GM12878 (cell line): Measurements from ENCODE around the gene CIDEC. TPM values are rescaled to one million over a fixed set of nuclear protein-coding genes. Genes with fewer than 3 reads are reported as not detected.

Experiments used
- BCLAF1 ChIP-seq: fragments of 450-650 bp; IDR thresholded peaks from 2 replicates; pipeline ENCODE4 v1.6.1; 2017; ENCODE audit warnings: antibody characterized with exemption, mild to moderate bottlenecking, moderate library complexity
- CBX3 ChIP-seq: fragments of 200-600 bp; sonication (generic); IDR thresholded peaks from 2 replicates; pipeline ENCODE4 v1.6.1; 2016; ENCODE audit warnings: low read depth, borderline replicate concordance
- CEBPZ ChIP-seq: fragments of 150-350 bp; IDR thresholded peaks from 2 replicates; pipeline ENCODE4 v1.6.1; 2016; ENCODE audit warnings: low read depth, low read length
- CREB1 ChIP-seq: IDR thresholded peaks from 2 replicates; pipeline ENCODE4 v1.6.1; 2012; ENCODE audit warnings: low read depth, mild to moderate bottlenecking, inconsistent platforms
- E4F1 ChIP-seq: fragments of 450-650 bp; IDR thresholded peaks from 2 replicates; pipeline ENCODE4 v1.6.1; 2018; ENCODE audit warnings: borderline replicate concordance, mild to moderate bottlenecking; ENCODE audit not compliant: partially characterized antibody
- FOXM1 ChIP-seq: IDR thresholded peaks from 2 replicates; pipeline ENCODE4 v1.6.1; 2012; ENCODE audit warnings: low read depth, mild to moderate bottlenecking, inconsistent platforms, low read length, moderate library complexity
- MXI1 ChIP-seq: fragments of 150-350 bp; IDR thresholded peaks from 2 replicates; pipeline ENCODE4 v1.6.1; 2011; ENCODE audit warnings: low read depth, mild to moderate bottlenecking, inconsistent platforms, low read length, improper control_type of control experiment
- NR2F1 ChIP-seq: fragments of 450-650 bp; conservative IDR thresholded peaks from 2 replicates; pipeline ENCODE4 v1.6.1; 2017; ENCODE audit warnings: mild to moderate bottlenecking
- POU2F2 ChIP-seq: IDR thresholded peaks from 3 replicates; pipeline ENCODE4 v1.6.1; 2011; ENCODE audit warnings: low read depth, mild to moderate bottlenecking, low read length, borderline replicate concordance
- RAD51 ChIP-seq: fragments of 450-650 bp; IDR thresholded peaks from 2 replicates; pipeline ENCODE4 v1.6.1; 2016; ENCODE audit warnings: moderate library complexity, mild to moderate bottlenecking, inconsistent platforms
- REST ChIP-seq: IDR thresholded peaks from 2 replicates; pipeline ENCODE4 v1.6.1; 2012; ENCODE audit warnings: mild to moderate bottlenecking, low read depth, low read length
- SMAD1 ChIP-seq: fragments of 450-650 bp; IDR thresholded peaks from 2 replicates; pipeline ENCODE4 v1.6.1; 2018; ENCODE audit warnings: mild to moderate bottlenecking, low read depth; ENCODE audit not compliant: partially characterized antibody
- SMAD5 ChIP-seq: IDR thresholded peaks from 2 replicates; pipeline ENCODE4 v1.6.1; 2016; ENCODE audit warnings: antibody characterized with exemption, low read depth
- TARDBP ChIP-seq: IDR thresholded peaks from 2 replicates; pipeline ENCODE4 v1.6.1; 2016; ENCODE audit warnings: borderline replicate concordance
- YBX1 ChIP-seq: fragments of 450-650 bp; IDR thresholded peaks from 2 replicates; pipeline ENCODE4 v1.6.1; 2016; ENCODE audit warnings: antibody characterized with exemption
- ZNF217 ChIP-seq: fragments of 450-650 bp; IDR thresholded peaks from 2 replicates; pipeline ENCODE4 v1.6.1; 2017; ENCODE audit warnings: antibody characterized with exemption, mild to moderate bottlenecking
- ZNF622 ChIP-seq: fragments of 450-650 bp; IDR thresholded peaks from 2 replicates; pipeline ENCODE4 v1.6.1; 2017; ENCODE audit warnings: mild to moderate bottlenecking, inconsistent platforms
- polyA plus RNA-seq, 11 experiments: library from polyadenylated mRNA; depleted of rRNA in 4 of 11; unstranded in 6 of 11; stranded (reverse) in 5 of 11; fragments of >200 nt; fragmentation: Nextera tagmentation in 4 of 11; fragmentation: Illumina TruSeq in 1 of 11; extraction: Ambion mirVana in 4 of 11; extraction: Trizol in 1 of 11; gene quantifications; 1 replicate in 1 of 11; 2 replicates in 10 of 11; pipeline versions ENCODE4 v1.2.1 to v1.2.3, GENCODE V29; 2011 to 2016; ENCODE audit warnings: inconsistent platforms in 2 of 11, missing spikeins in 2 of 11, low read depth in 1 of 11
- total RNA-seq, 4 experiments: library from RNA; depleted of rRNA in 3 of 4; stranded (reverse); fragments of >200 nt in 3 of 4; fragmentation: Illumina TruSeq in 1 of 4; extraction: Trizol in 1 of 4; gene quantifications; 2 replicates each; pipeline versions ENCODE4 v1.2.1 to v1.2.3, GENCODE V29; 2013 to 2021

Gene CIDEC
- total and polyA plus RNA-seq, 10 of the 15 experiments (the other 5 are each of a cell fraction or from before 2014, with no cell fraction given): 0.10 to 0.49 TPM; not detected in 8

GRCh38 chr3:9890249-9891071, 10.4 kb upstream of the CIDEC start, which contains the start of gene JAGN1 (continued):
- TF ChIP-seq BCLAF1 (no peak), NR2F1 (peak; percentile 89), CBX3 (no peak), ZNF622 (no peak), YBX1 (no peak), MXI1 (peak; percentile 56; the same call in 1 of the 2 replicates), E4F1 (peak; percentile 61), TARDBP (0 out of 2 replicates have a peak, but pooled peaks have one; percentile 32), POU2F2 (peak; percentile 37; the same call in 2 of the 3 replicates), SMAD1 (no peak), SMAD5 (peak; percentile 71), REST (no peak), RAD51 (no peak), ZNF217 (peak; percentile 88), FOXM1 (no peak), CEBPZ (no peak), CREB1 (peak; percentile 64; the same call in 1 of the 2 replicates)
